ENCODE measurements around the gene OOSP1. TPM values are rescaled to one million over a fixed set of nuclear protein-coding genes. Genes with fewer than 3 reads are reported as not detected.
A peak's percentile ranks its signal among the peaks of the same experiment; 100 is the strongest.
"Not testable (repeated sequence)": the region's sequence is repeated elsewhere in the genome, so short reads cannot be mapped to it uniquely, and the experiment has no call there.

Gene OOSP1
- total and polyA plus RNA-seq, 9 donors, result not detected

- not testable (repeated sequence) for H3K4me1 ChIP-seq (ENCODE audit: control insufficient read depth, insufficient read depth, low read length); H3K27me3 ChIP-seq (ENCODE audit: control insufficient read depth, insufficient read depth, low read length); H3K36me3 ChIP-seq (ENCODE audit: control insufficient read depth, insufficient read depth, low read length); H3K4me3 ChIP-seq (ENCODE audit: low read length); H3K9me3 ChIP-seq (replicated peaks; ENCODE audit: control insufficient read depth, low read depth, low read length); H3K27ac ChIP-seq (ENCODE audit: low read length); DNase-seq
- WGBS (ENCODE audit: insufficient coverage), result no CpG with 5 or more reads among the region's 4 CpGs
Measured at GRCh38 chr11:59982037-59982436, 43.8 kb downstream of the OOSP1 start.

GRCh38 chr11:59983212-59983611 is 45.0 kb downstream of the OOSP1 start:
- Histone ChIP-seq H3K27me3 (ENCODE audit: control insufficient read depth, insufficient read depth, low read length) (no peaks in the 10 kb centered on the region), H3K4me1 (ENCODE audit: control insufficient read depth, insufficient read depth, low read length) (no peaks in the 10 kb centered on the region), H3K9me3 (replicated peaks; ENCODE audit: control insufficient read depth, low read depth, low read length) (no peaks in the 10 kb centered on the region), H3K36me3 (ENCODE audit: control insufficient read depth, insufficient read depth, low read length) (no peaks in the 10 kb centered on the region), H3K4me3 (ENCODE audit: low read length) (no peak overlapping the region), H3K27ac (ENCODE audit: low read length) (no peak overlapping the region)
- WGBS (ENCODE audit: insufficient coverage), result 60% methylated on average over 1 of the region's 1 CpG
- no peak for DNase-seq

GRCh38 chr11:59984368-59984767 is 46.1 kb downstream of the OOSP1 start:
- Histone ChIP-seq H3K27me3 (ENCODE audit: control insufficient read depth, insufficient read depth, low read length) (no peaks in the 10 kb centered on the region), H3K4me3 (ENCODE audit: low read length) (no peak overlapping the region), H3K9me3 (replicated peaks; ENCODE audit: control insufficient read depth, low read depth, low read length) (no peaks in the 10 kb centered on the region), H3K4me1 (ENCODE audit: control insufficient read depth, insufficient read depth, low read length) (no peaks in the 10 kb centered on the region), H3K27ac (ENCODE audit: low read length) (no peak overlapping the region), H3K36me3 (ENCODE audit: control insufficient read depth, insufficient read depth, low read length) (no peaks in the 10 kb centered on the region)
- no CpG with 5 or more reads among the region's 3 CpGs for WGBS (ENCODE audit: insufficient coverage)
- DNase-seq, result no peak

- no peaks in the 10 kb centered on the region for H3K4me1 ChIP-seq (ENCODE audit: control insufficient read depth, insufficient read depth, low read length)
- no peaks in the 10 kb centered on the region for H3K36me3 ChIP-seq (ENCODE audit: control insufficient read depth, insufficient read depth, low read length)
- no peaks in the 10 kb centered on the region for H3K27me3 ChIP-seq (ENCODE audit: control insufficient read depth, insufficient read depth, low read length)
- WGBS (ENCODE audit: insufficient coverage), result no CpG with 5 or more reads among the region's 1 CpG
- H3K27ac ChIP-seq (ENCODE audit: low read length), result no peak overlapping the region
- no peak for DNase-seq
- peaks cover 3% of the 10 kb centered on the region for H3K9me3 ChIP-seq (replicated peaks; ENCODE audit: control insufficient read depth, low read depth, low read length)
- no peak overlapping the region for H3K4me3 ChIP-seq (ENCODE audit: low read length)
Measured at GRCh38 chr11:59990421-59990820, 52.2 kb downstream of the OOSP1 start.

- WGBS (ENCODE audit: insufficient coverage), result 71% methylated on average over 1 of the region's 5 CpGs
- Histone ChIP-seq H3K4me3 (ENCODE audit: low read length) (no peak overlapping the region), H3K27me3 (ENCODE audit: control insufficient read depth, insufficient read depth, low read length) (no peaks in the 10 kb centered on the region), H3K4me1 (ENCODE audit: control insufficient read depth, insufficient read depth, low read length) (no peaks in the 10 kb centered on the region), H3K9me3 (replicated peaks; ENCODE audit: control insufficient read depth, low read depth, low read length) (peaks cover 3% of the 10 kb centered on the region), H3K36me3 (ENCODE audit: control insufficient read depth, insufficient read depth, low read length) (no peaks in the 10 kb centered on the region), H3K27ac (ENCODE audit: low read length) (no peak overlapping the region)
- DNase-seq, result no peak
Measured at GRCh38 chr11:59992425-59992824, 54.2 kb downstream of the OOSP1 start.

GRCh38 chr11:59997800-59998199 is 59.6 kb downstream of the OOSP1 start:
- no peak overlapping the region for H3K27ac ChIP-seq (ENCODE audit: low read length)
- H3K4me1 ChIP-seq (ENCODE audit: control insufficient read depth, insufficient read depth, low read length), result no peaks in the 10 kb centered on the region
- WGBS (ENCODE audit: insufficient coverage), result no CpG with 5 or more reads among the region's 2 CpGs
- DNase-seq, result no peak
- H3K9me3 ChIP-seq (replicated peaks; ENCODE audit: control insufficient read depth, low read depth, low read length), result peaks cover 3% of the 10 kb centered on the region
- H3K27me3 ChIP-seq (ENCODE audit: control insufficient read depth, insufficient read depth, low read length), result no peaks in the 10 kb centered on the region
- H3K36me3 ChIP-seq (ENCODE audit: control insufficient read depth, insufficient read depth, low read length), result no peaks in the 10 kb centered on the region
- H3K4me3 ChIP-seq (ENCODE audit: low read length), result no peak overlapping the region

GRCh38 chr11:59999691-60000090 is 61.5 kb downstream of the OOSP1 start:
- peak; percentile 3 for DNase-seq
- 48% methylated on average over 3 of the region's 4 CpGs for WGBS (ENCODE audit: insufficient coverage)

GRCh38 chr11:60003729-60004128 is 65.5 kb downstream of the OOSP1 start:
- Histone ChIP-seq H3K36me3 (ENCODE audit: control insufficient read depth, insufficient read depth, low read length) (no peaks in the 10 kb centered on the region), H3K27ac (ENCODE audit: low read length) (no peak overlapping the region), H3K4me3 (ENCODE audit: low read length) (no peak overlapping the region), H3K4me1 (ENCODE audit: control insufficient read depth, insufficient read depth, low read length) (no peaks in the 10 kb centered on the region), H3K27me3 (ENCODE audit: control insufficient read depth, insufficient read depth, low read length) (no peaks in the 10 kb centered on the region), H3K9me3 (replicated peaks; ENCODE audit: control insufficient read depth, low read depth, low read length) (no peaks in the 10 kb centered on the region)
- DNase-seq, result no peak
- no CpG with 5 or more reads among the region's 2 CpGs for WGBS (ENCODE audit: insufficient coverage)

More at GRCh38 chr11:59999691-60000090, 61.5 kb downstream of the OOSP1 start:
- Histone ChIP-seq H3K36me3 (ENCODE audit: control insufficient read depth, insufficient read depth, low read length) (no peaks in the 10 kb centered on the region), H3K4me3 (ENCODE audit: low read length) (no peak overlapping the region), H3K9me3 (replicated peaks; ENCODE audit: control insufficient read depth, low read depth, low read length) (no peaks in the 10 kb centered on the region), H3K27ac (ENCODE audit: low read length) (no peak overlapping the region), H3K4me1 (ENCODE audit: control insufficient read depth, insufficient read depth, low read length) (no peaks in the 10 kb centered on the region), H3K27me3 (ENCODE audit: control insufficient read depth, insufficient read depth, low read length) (no peaks in the 10 kb centered on the region)

GRCh38 chr11:60005360-60005759 is 67.1 kb downstream of the OOSP1 start:
- Histone ChIP-seq H3K4me3 (ENCODE audit: low read length) (no peak overlapping the region), H3K4me1 (ENCODE audit: control insufficient read depth, insufficient read depth, low read length) (no peaks in the 10 kb centered on the region), H3K27me3 (ENCODE audit: control insufficient read depth, insufficient read depth, low read length) (no peaks in the 10 kb centered on the region), H3K27ac (ENCODE audit: low read length) (no peak overlapping the region), H3K36me3 (ENCODE audit: control insufficient read depth, insufficient read depth, low read length) (no peaks in the 10 kb centered on the region), H3K9me3 (replicated peaks; ENCODE audit: control insufficient read depth, low read depth, low read length) (no peaks in the 10 kb centered on the region)
- no CpG with 5 or more reads among the region's 1 CpG for WGBS (ENCODE audit: insufficient coverage)
- DNase-seq, result no peak

Measured in muscle of leg (tissue), 11 donors.